ENCODE data around the gene FBXO31. TPM values are rescaled to one million over a fixed set of nuclear protein-coding genes. Genes with fewer than 3 reads are reported as not detected.

FBXO31 gene
- total and polyA plus RNA-seq, 9 of the 15 experiments (the other 6 are each of a cell fraction or from before 2014, with no cell fraction given), result 0.18 to 33.3 (median 10.9) TPM

- Histone ChIP-seq H3K27me3 (ENCODE audit: control insufficient read depth in 2 of 2, insufficient read depth in 2 of 2, low read length in 2 of 2) (no peaks in the 10 kb centered on the region), H3K4me1 (replicated peaks in 1 of 2; ENCODE audit: control insufficient read depth in 2 of 2, insufficient read depth in 2 of 2, low read length in 2 of 2) (peaks cover 13 to 31% of the 10 kb centered on the region in 2 experiments), H3K9me1 (ENCODE audit: control insufficient read depth, insufficient read depth, low read length) (peaks cover 5% of the 10 kb centered on the region), H3K9me3 (replicated peaks; ENCODE audit: control insufficient read depth, insufficient read depth, low read depth, low read length) (no peaks in the 10 kb centered on the region), H3K27ac (ENCODE audit: extremely low read depth, low read depth, low read length) (no peak overlapping the region), H4K20me1 (replicated peaks; ENCODE audit: control insufficient read depth, insufficient read depth, low read length) (peaks cover 5% of the 10 kb centered on the region; the same call in 1 of the 2 replicates), H3K4me2 (ENCODE audit: insufficient read depth, low read length) (no peak overlapping the region), H3K9ac (ENCODE audit: insufficient read depth in 1 of 2, low read depth in 2 of 2, low read length in 2 of 2) (peak overlapping the region in 1 of 2 experiments; percentile 46; a peak in 1 of 4 replicates), H3K4me3 (no peak overlapping the region), H3K79me2 (ENCODE audit: control insufficient read depth, insufficient read depth, low read length) (peaks cover 18% of the 10 kb centered on the region), H2AFZ (ENCODE audit: low read depth, low read length) (no peak overlapping the region), H3K36me3 (ENCODE audit: control insufficient read depth, insufficient read depth, low read length) (peaks cover 27% of the 10 kb centered on the region)
- intact Hi-C loops (cut with micrococcal nuclease) (loop anchor here (10.0 kb wide), 1 partner anchor 312 kb away; no protein-coding TSS in a partner anchor), in situ Hi-C loops (cut with MboI) (no loop called here)
- DNase-seq (ENCODE audit: extremely low read depth in 1 of 4, low spot score in 3 of 4), result no peak
- POLR2A ChIA-PET, result interaction anchor here (0.6 to 1.4 kb wide), 3 partner anchors 11 to 72 kb away, joined by 3 read pairs; no protein-coding TSS in a partner anchor
- CTCF ChIA-PET (ENCODE audit: low intra/inter-chr PET ratio), result no interaction called here
- 93% methylated on average over 4 of the region's 9 CpGs for WGBS (ENCODE audit: insufficient coverage, low coverage, missing lambda C conversion rate)
- FAIRE-seq, result no peak
- BruUV-seq (replicated peaks), result no TSS peak
- no peak for ATAC-seq
- TF ChIP-seq CBX8 (IDR thresholded peaks at IDR 0.05; ENCODE audit: borderline replicate concordance, extremely low read depth, low read depth, low read length, poor library complexity, severe bottlenecking), result no peak
- TF ChIP-seq, protein P1, sequence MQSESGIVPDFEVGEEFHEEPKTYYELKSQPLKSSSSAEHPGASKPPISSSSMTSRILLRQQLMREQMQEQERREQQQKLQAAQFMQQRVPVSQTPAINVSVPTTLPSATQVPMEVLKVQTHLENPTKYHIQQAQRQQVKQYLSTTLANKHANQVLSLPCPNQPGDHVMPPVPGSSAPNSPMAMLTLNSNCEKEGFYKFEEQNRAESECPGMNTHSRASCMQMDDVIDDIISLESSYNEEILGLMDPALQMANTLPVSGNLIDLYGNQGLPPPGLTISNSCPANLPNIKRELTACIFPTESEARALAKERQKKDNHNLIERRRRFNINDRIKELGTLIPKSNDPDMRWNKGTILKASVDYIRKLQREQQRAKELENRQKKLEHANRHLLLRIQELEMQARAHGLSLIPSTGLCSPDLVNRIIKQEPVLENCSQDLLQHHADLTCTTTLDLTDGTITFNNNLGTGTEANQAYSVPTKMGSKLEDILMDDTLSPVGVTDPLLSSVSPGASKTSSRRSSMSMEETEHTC (IDR thresholded peaks at IDR 0.05), result no peak
Observed at GRCh38 chr16:87322360-87322759, 61.2 kb downstream of the FBXO31 start.

Data from K562 (cell line).